CD4-positive, CD25-positive, alpha-beta regulatory T cell (primary cell): Measurements from ENCODE around the gene CORO1C. TPM values are rescaled to one million over a fixed set of nuclear protein-coding genes. Genes with fewer than 3 reads are reported as not detected.
"Not testable (repeated sequence)": the region's sequence is repeated elsewhere in the genome, so short reads cannot be mapped to it uniquely, and the experiment has no call there.

Experiments used
- ATAC-seq, 2 donors: fragments of 150-1000 bp; cut with Tn5 transposase; one replicate each; pipeline ENCODE4 v1.10.0; 2021; ENCODE audit warnings: low read depth in 2 of 2, moderate number of reproducible peaks in 2 of 2, moderate library complexity in 1 of 2
- DNase-seq, 3 donors: peaks; one replicate each; pipeline versions ENCODE4 v3.0.0 to v3.0.0-alpha.2; 2012 to 2022; ENCODE audit warnings: mixed read lengths in 1 of 3
- H3K27ac ChIP-seq: one replicate; pipeline ENCODE4 v1.7.0; 2013; ENCODE audit warnings: mild to moderate bottlenecking, low read length; ENCODE audit not compliant: insufficient read depth, poor library complexity, severe bottlenecking
- H3K27me3 ChIP-seq: one replicate; pipeline ENCODE4 v1.7.0; 2013; ENCODE audit warnings: low read length; ENCODE audit not compliant: control insufficient read depth, insufficient read depth
- H3K36me3 ChIP-seq: one replicate; pipeline ENCODE4 v1.7.0; 2013; ENCODE audit warnings: mild to moderate bottlenecking, low read length, moderate library complexity; ENCODE audit not compliant: control insufficient read depth, insufficient read depth
- H3K4me1 ChIP-seq: 2 replicates; pipeline ENCODE4 v1.7.0; 2013; ENCODE audit warnings: mild to moderate bottlenecking, low read length; ENCODE audit not compliant: insufficient read depth, control insufficient read depth, poor library complexity, severe bottlenecking
- H3K4me3 ChIP-seq: one replicate; pipeline ENCODE4 v1.7.0; 2013; ENCODE audit warnings: low read depth, mild to moderate bottlenecking, low read length, moderate library complexity
- H3K9me3 ChIP-seq, 2 experiments: 1 replicate in 1 of 2; 2 replicates in 1 of 2; pipeline ENCODE4 v1.7.0; 2013; ENCODE audit warnings: low read length in 2 of 2, mild to moderate bottlenecking in 1 of 2, moderate library complexity in 1 of 2; ENCODE audit not compliant: control insufficient read depth in 2 of 2
- H3K27ac Mint-ChIP-seq, 3 donors: one replicate each; pipeline ENCODE4 v1.8.0; 2020 to 2022; ENCODE audit warnings: mild to moderate bottlenecking in 3 of 3, mixed read lengths in 3 of 3, moderate library complexity in 2 of 3
- H3K27me3 Mint-ChIP-seq: one replicate; pipeline ENCODE4 v1.8.0; 2022; ENCODE audit warnings: mild to moderate bottlenecking, mixed read lengths
- H3K36me3 Mint-ChIP-seq: one replicate; pipeline ENCODE4 v1.8.0; 2020; ENCODE audit warnings: mixed read lengths
- H3K4me1 Mint-ChIP-seq, 4 donors: one replicate each; pipeline ENCODE4 v1.8.0; 2020 to 2022; ENCODE audit warnings: mixed read lengths in 4 of 4, mild to moderate bottlenecking in 1 of 4
- H3K4me3 Mint-ChIP-seq, 4 donors: one replicate each; pipeline ENCODE4 v1.8.0; 2020 to 2022; ENCODE audit warnings: mild to moderate bottlenecking in 4 of 4, mixed read lengths in 4 of 4, moderate library complexity in 3 of 4
- H3K9me3 Mint-ChIP-seq, 7 donors: one replicate each; pipeline ENCODE4 v1.8.0; 2020 to 2022; ENCODE audit warnings: mixed read lengths in 7 of 7, mild to moderate bottlenecking in 3 of 7, moderate library complexity in 2 of 7
- polyA plus RNA-seq, 4 donors: library from polyadenylated mRNA; unstranded; fragments of 300-500 nt; fragmentation: Illumina TruSeq; gene quantifications; one replicate each; pipeline ENCODE4 v1.2.3, GENCODE V29; 2021
- total RNA-seq: library from RNA; stranded (reverse); gene quantifications from one replicate; pipeline ENCODE4 v1.2.3, GENCODE V29; 2022

CORO1C gene
- total and polyA plus RNA-seq, 5 donors from 2014 or later, result 9.4 to 22.8 (median 21.2) TPM

- peaks cover 0 to 4% (median 0%) of the 10 kb centered on the region in 7 donors for H3K9me3 Mint-ChIP-seq
- ATAC-seq (peak; percentile 3 to 5), DNase-seq (peak in 2 of 3 donors; percentile 46 to 87)
- Histone ChIP-seq H3K36me3 (peaks cover 6% of the 10 kb centered on the region), H3K4me3 (peak overlapping the region; percentile 99), H3K9me3 (no peaks in the 10 kb centered on the region), H3K27ac (peak overlapping the region; percentile 95), H3K27me3 (no peaks in the 10 kb centered on the region), H3K4me1 (peaks cover 55% of the 10 kb centered on the region)
- H3K27ac Mint-ChIP-seq, result peak overlapping the region; percentile 99 to 100 (median 99)
- H3K27me3 Mint-ChIP-seq, result peaks cover 8% of the 10 kb centered on the region
- H3K4me1 Mint-ChIP-seq, result peaks cover 18 to 66% (median 38%) of the 10 kb centered on the region in 4 donors
- H3K36me3 Mint-ChIP-seq, result peaks cover 8% of the 10 kb centered on the region
- H3K4me3 Mint-ChIP-seq, result peak overlapping the region; percentile 98 to 100 (median 99)
Observed at GRCh38 chr12:108635201-108635996, 95.9 kb downstream of the CORO1C start.

GRCh38 chr12:108634341-108634751, 97.0 kb downstream of the CORO1C start:
- ATAC-seq, result no peak
- H3K36me3 Mint-ChIP-seq, result peaks cover 16% of the 10 kb centered on the region

GRCh38 chr12:108633534-108634248, 97.6 kb downstream of the CORO1C start, which contains the start of gene SELPLG:
TSS of gene SELPLG (minus strand) at chr12:108633894. CDS start at chr12:108624307, 9,587 bp downstream.
- Histone ChIP-seq H3K4me3 (peak within 1 kb of the TSS; percentile 99), H3K9me3 (no peaks in the 10 kb centered on the region), H3K27me3 (no peaks in the 10 kb centered on the region), H3K4me1 (peaks cover 72% of the 10 kb centered on the region), H3K27ac (peak within 1 kb of the TSS; percentile 95), H3K36me3 (peaks cover 10% of the 10 kb centered on the region)
- DNase-seq, result peak; percentile 77 to 98 (median 94)
- Mint-ChIP-seq H3K36me3 (peaks cover 20% of the 10 kb centered on the region), H3K27ac (peak within 1 kb of the TSS; percentile 99 to 100 (median 99)), H3K9me3 (peaks cover 0 to 2% (median 0%) of the 10 kb centered on the region in 7 donors), H3K4me3 (peak within 1 kb of the TSS; percentile 98 to 100 (median 99)), H3K27me3 (peaks cover 8% of the 10 kb centered on the region), H3K4me1 (peaks cover 11 to 72% (median 46%) of the 10 kb centered on the region in 4 donors)
- ATAC-seq, result peak; percentile 82 to 84

More at GRCh38 chr12:108634341-108634751, 97.0 kb downstream of the CORO1C start:
- peak overlapping the region; percentile 95 for H3K27ac ChIP-seq
- H3K27me3 ChIP-seq, result no peaks in the 10 kb centered on the region
- Mint-ChIP-seq H3K27ac (peak overlapping the region; percentile 99 to 100 (median 99)), H3K9me3 (peaks cover 0 to 3% (median 0%) of the 10 kb centered on the region in 7 donors), H3K4me3 (peak overlapping the region; percentile 98 to 100 (median 99)), H3K27me3 (peaks cover 8% of the 10 kb centered on the region), H3K4me1 (peaks cover 15 to 70% (median 41%) of the 10 kb centered on the region in 4 donors)
- H3K4me3 ChIP-seq, result peak overlapping the region; percentile 99
- DNase-seq, result peak in 2 of 3 donors; percentile 33 to 91
- peaks cover 66% of the 10 kb centered on the region for H3K4me1 ChIP-seq
- peaks cover 7% of the 10 kb centered on the region for H3K36me3 ChIP-seq
- no peaks in the 10 kb centered on the region for H3K9me3 ChIP-seq

GRCh38 chr12:108633081-108633533, 98.2 kb downstream of the CORO1C start:
- H3K27ac Mint-ChIP-seq, result peak overlapping the region; percentile 99 to 100 (median 99)
- Histone ChIP-seq H3K4me3 (peak overlapping the region; percentile 99), H3K4me1 (peaks cover 78% of the 10 kb centered on the region), H3K36me3 (peaks cover 11% of the 10 kb centered on the region), H3K27me3 (no peaks in the 10 kb centered on the region), H3K9me3 (no peaks in the 10 kb centered on the region), H3K27ac (peak overlapping the region; percentile 95)
- peaks cover 11 to 77% (median 49%) of the 10 kb centered on the region in 4 donors for H3K4me1 Mint-ChIP-seq
- DNase-seq (no peak), ATAC-seq (no peak)
- H3K36me3 Mint-ChIP-seq, result peaks cover 25% of the 10 kb centered on the region
- H3K27me3 Mint-ChIP-seq, result peaks cover 8% of the 10 kb centered on the region
- H3K9me3 Mint-ChIP-seq, result peaks cover 0 to 2% (median 0%) of the 10 kb centered on the region in 7 donors
- H3K4me3 Mint-ChIP-seq, result peak overlapping the region; percentile 98 to 100 (median 99)

GRCh38 chr12:108631261-108631660, 100.1 kb downstream of the CORO1C start:
- H3K36me3 ChIP-seq, result peaks cover 28% of the 10 kb centered on the region
- H3K27me3 Mint-ChIP-seq, H3K9me3 Mint-ChIP-seq, DNase-seq, ATAC-seq, H3K9me3 ChIP-seq, H3K27me3 ChIP-seq: not testable (repeated sequence)
- peak overlapping the region; percentile 98 to 100 (median 99) for H3K4me3 Mint-ChIP-seq
- peak overlapping the region; percentile 99 for H3K4me3 ChIP-seq
- H3K27ac ChIP-seq, result peak overlapping the region; percentile 95
- peak overlapping the region; percentile 98 to 99 (median 99) for H3K27ac Mint-ChIP-seq
- peaks cover 29% of the 10 kb centered on the region for H3K36me3 Mint-ChIP-seq
- peaks cover 89% of the 10 kb centered on the region for H3K4me1 ChIP-seq
- H3K4me1 Mint-ChIP-seq, result peaks cover 9 to 82% (median 48%) of the 10 kb centered on the region in 4 donors

GRCh38 chr12:108630481-108631207, 100.7 kb downstream of the CORO1C start:
- Mint-ChIP-seq H3K27me3 (peaks cover 8% of the 10 kb centered on the region), H3K27ac (peak overlapping the region; percentile 92 to 99 (median 96)), H3K36me3 (peaks cover 32% of the 10 kb centered on the region), H3K9me3 (peaks cover 0 to 2% (median 0%) of the 10 kb centered on the region in 7 donors), H3K4me3 (peak overlapping the region; percentile 98 to 100 (median 99)), H3K4me1 (peaks cover 4 to 82% (median 45%) of the 10 kb centered on the region in 4 donors)
- Histone ChIP-seq H3K9me3 (no peaks in the 10 kb centered on the region), H3K4me1 (peaks cover 89% of the 10 kb centered on the region), H3K4me3 (peak overlapping the region; percentile 99), H3K27me3 (no peaks in the 10 kb centered on the region), H3K36me3 (peaks cover 33% of the 10 kb centered on the region), H3K27ac (peak overlapping the region; percentile 95)
- peak in 1 of 3 donors; percentile 46 for DNase-seq
- ATAC-seq, result no peak
